Hematopoietic multipotent progenitor cell (in vitro differentiated cells): ENCODE results near the gene SMAD3. TPM values are rescaled to one million over a fixed set of nuclear protein-coding genes. Genes with fewer than 3 reads are reported as not detected.

ENCODE experiments used
- DNase-seq, 3 donors: peaks; one replicate each; pipeline ENCODE4 v3.0.0-alpha.2; 2011 to 2015; ENCODE audit warnings: low read depth in 2 of 3, low spot score in 2 of 3
- total RNA-seq: library from RNA; depleted of rRNA; stranded (reverse); fragments of >200 nt; gene quantifications from one replicate; pipeline ENCODE4 v1.2.3, GENCODE V29; 2012

The SMAD3 gene
- total RNA-seq, 1 donor = 54.7 TPM

- DNase-seq = no peak
Observed at GRCh38 chr15:67192185-67192820, 126.9 kb downstream of the SMAD3 start.

GRCh38 chr15:67193223-67193990 is 128.0 kb downstream of the SMAD3 start:
- DNase-seq = no peak

GRCh38 chr15:67194171-67195114 is 129.0 kb downstream of the SMAD3 start:
- DNase-seq = no peak

- DNase-seq = no peak
Observed at GRCh38 chr15:67195305-67195704, 129.9 kb downstream of the SMAD3 start.

- no peak for DNase-seq
Observed at GRCh38 chr15:67196222-67196621, 130.8 kb downstream of the SMAD3 start.

- no peak for DNase-seq
Observed at GRCh38 chr15:67196672-67197363, 131.4 kb downstream of the SMAD3 start.

- no peak for DNase-seq
Observed at GRCh38 chr15:67197364-67197695, 131.9 kb downstream of the SMAD3 start.

- no peak for DNase-seq
Observed at GRCh38 chr15:67198157-67198754, 132.9 kb downstream of the SMAD3 start.

GRCh38 chr15:67199391-67199790 is 134.0 kb downstream of the SMAD3 start:
- DNase-seq = no peak

- no peak for DNase-seq
Observed at GRCh38 chr15:67199881-67200763, 134.7 kb downstream of the SMAD3 start.

- no peak for DNase-seq
Observed at GRCh38 chr15:67201136-67201535, 135.7 kb downstream of the SMAD3 start.

- DNase-seq = no peak
Observed at GRCh38 chr15:67202091-67202490, 136.7 kb downstream of the SMAD3 start.

GRCh38 chr15:67202991-67203390 is 137.6 kb downstream of the SMAD3 start:
- no peak for DNase-seq

- no peak for DNase-seq
Observed at GRCh38 chr15:67207555-67208207, 142.3 kb downstream of the SMAD3 start.

GRCh38 chr15:67208396-67208795 is 143.0 kb downstream of the SMAD3 start:
- DNase-seq = peak in 1 of 3 donors; percentile 24

GRCh38 chr15:67210555-67211168 is 145.3 kb downstream of the SMAD3 start:
- no peak for DNase-seq

GRCh38 chr15:67212684-67213367 is 147.4 kb downstream of the SMAD3 start:
- no peak for DNase-seq

GRCh38 chr15:67215102-67215501 is 149.7 kb downstream of the SMAD3 start:
- DNase-seq = no peak
